Neural progenitor cell (in vitro differentiated cells): ENCODE data around the gene ABCC5.

ENCODE experiments used
- CTCF ChIP-seq: fragments of 200-600 bp; sonication (generic); IDR thresholded peaks from 2 replicates; pipeline ENCODE4 v1.5.1; 2017; ENCODE audit warnings: antibody characterized with exemption, mild to moderate bottlenecking
- EZH2 ChIP-seq: fragments of 200-600 bp; sonication (generic); IDR thresholded peaks from 2 replicates; pipeline ENCODE4 v1.6.1; 2017; ENCODE audit warnings: antibody characterized with exemption, mild to moderate bottlenecking, moderate library complexity

DNA sequence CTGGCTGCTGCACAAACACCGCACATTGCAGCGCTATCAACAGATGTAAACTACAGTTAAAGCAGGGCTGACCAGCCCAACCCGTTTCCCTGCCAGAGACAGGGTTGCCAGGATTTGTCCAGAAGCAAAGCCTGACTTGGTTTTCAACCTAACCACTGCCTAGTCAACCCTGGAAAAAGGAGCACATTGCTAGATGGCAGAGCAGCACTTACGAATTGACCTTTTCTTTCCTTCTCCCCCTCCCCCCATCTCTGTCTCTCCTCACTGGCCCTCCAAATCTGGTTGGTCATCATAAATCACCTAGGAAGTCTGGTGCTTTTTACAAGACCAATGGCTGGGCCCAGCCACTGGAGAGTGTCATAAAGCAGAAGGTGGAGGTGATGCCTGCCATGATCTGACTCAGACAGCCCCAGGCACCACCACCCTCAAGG is 51.3 kb downstream of the ABCC5 start:
- TF ChIP-seq CTCF (no peak), EZH2 (no peak)
